IMR-90 (cell line): Measurements from ENCODE around the gene BMP8B.

Source experiments
- BHLHE40 ChIP-seq: fragments of 150-350 bp; IDR thresholded peaks from 2 replicates; pipeline ENCODE4 v1.6.1; 2016; ENCODE audit warnings: mild to moderate bottlenecking, low read depth, low read length
- CEBPB ChIP-seq: IDR thresholded peaks from 2 replicates; pipeline ENCODE4 v1.6.1; 2012; ENCODE audit warnings: low read depth, low read length, improper control_type of control experiment
- CHD1 ChIP-seq: IDR thresholded peaks from 2 replicates; pipeline ENCODE4 v1.6.1; 2012; ENCODE audit warnings: low read depth, low read length, improper control_type of control experiment
- FOS ChIP-seq: fragments of 150-350 bp; IDR thresholded peaks from 2 replicates; pipeline ENCODE4 v1.6.1; 2016; ENCODE audit warnings: low read depth, low read length
- MAZ ChIP-seq: IDR thresholded peaks from 2 replicates; pipeline ENCODE4 v1.6.1; 2012; ENCODE audit warnings: low read depth, mild to moderate bottlenecking, low read length, improper control_type of control experiment, moderate library complexity, borderline replicate concordance
- MXI1 ChIP-seq: IDR thresholded peaks from 2 replicates; pipeline ENCODE4 v1.6.1; 2012; ENCODE audit warnings: low read depth, mild to moderate bottlenecking, low read length, moderate library complexity, borderline replicate concordance
- POLR2A ChIP-seq: IDR thresholded peaks from 2 replicates; pipeline ENCODE4 v1.6.1; 2012; ENCODE audit warnings: mild to moderate bottlenecking, low read depth, low read length
- RAD21 ChIP-seq: IDR thresholded peaks from 2 replicates; pipeline ENCODE4 v1.6.1; 2012; ENCODE audit warnings: low read length, improper control_type of control experiment
- RCOR1 ChIP-seq: IDR thresholded peaks from 2 replicates; pipeline ENCODE4 v1.6.1; 2012; ENCODE audit warnings: mild to moderate bottlenecking, low read length, improper control_type of control experiment; ENCODE audit not compliant: insufficient replicate concordance
- RFX5 ChIP-seq: IDR thresholded peaks from 2 replicates; pipeline ENCODE4 v1.8.0; 2012; ENCODE audit warnings: low read depth, mild to moderate bottlenecking, low read length, moderate library complexity
- SMC3 ChIP-seq: fragments of 150-350 bp; IDR thresholded peaks from 2 replicates; pipeline ENCODE4 v1.6.1; 2016; ENCODE audit warnings: low read depth, mild to moderate bottlenecking, antibody characterized with exemption, low read length, moderate library complexity
- USF2 ChIP-seq: fragments of 150-350 bp; IDR thresholded peaks from 2 replicates; pipeline ENCODE4 v1.6.1; 2017; ENCODE audit warnings: mild to moderate bottlenecking, antibody characterized with exemption, low read length, low read depth
- TF ChIP-seq, protein P1 (sequence below): conservative IDR thresholded peaks from 2 replicates; pipeline ENCODE4 v1.5.1; 2012; ENCODE audit warnings: mild to moderate bottlenecking, low read depth, low read length, improper control_type of control experiment
- TF ChIP-seq, protein P2 (sequence below): fragments of 150-350 bp; IDR thresholded peaks from 2 replicates; pipeline ENCODE4 v1.6.1; 2016; ENCODE audit warnings: low read depth, mild to moderate bottlenecking, low read length, moderate library complexity, borderline replicate concordance

DNA sequence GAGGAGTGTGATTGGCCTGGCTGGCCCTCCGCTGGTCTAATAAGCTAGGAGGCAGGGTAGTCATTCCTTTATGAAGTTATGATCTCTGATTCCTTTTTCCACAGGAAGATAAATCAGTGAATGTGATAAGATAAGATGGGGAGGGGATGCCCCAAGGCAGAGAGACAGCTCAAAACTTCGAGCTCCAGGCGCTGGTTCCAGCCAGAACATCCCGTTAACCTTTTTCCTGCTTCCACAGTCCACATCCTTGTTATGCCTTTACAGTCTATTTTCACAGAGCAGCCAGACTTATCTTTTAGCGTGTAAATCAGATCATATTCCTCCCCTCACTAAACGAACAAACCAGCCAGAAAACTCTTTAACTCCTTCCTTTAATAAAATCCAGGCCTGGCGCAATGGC is 38.5 kb upstream of the BMP8B start:
- TF ChIP-seq USF2 (no peak), RAD21 (no peak), MAZ (no peak), SMC3 (no peak), MXI1 (no peak), POLR2A (no peak), CEBPB (no peak), CHD1 (no peak), RCOR1 (no peak), RFX5 (no peak), BHLHE40 (no peak), FOS (no peak)
- TF ChIP-seq, protein P1, sequence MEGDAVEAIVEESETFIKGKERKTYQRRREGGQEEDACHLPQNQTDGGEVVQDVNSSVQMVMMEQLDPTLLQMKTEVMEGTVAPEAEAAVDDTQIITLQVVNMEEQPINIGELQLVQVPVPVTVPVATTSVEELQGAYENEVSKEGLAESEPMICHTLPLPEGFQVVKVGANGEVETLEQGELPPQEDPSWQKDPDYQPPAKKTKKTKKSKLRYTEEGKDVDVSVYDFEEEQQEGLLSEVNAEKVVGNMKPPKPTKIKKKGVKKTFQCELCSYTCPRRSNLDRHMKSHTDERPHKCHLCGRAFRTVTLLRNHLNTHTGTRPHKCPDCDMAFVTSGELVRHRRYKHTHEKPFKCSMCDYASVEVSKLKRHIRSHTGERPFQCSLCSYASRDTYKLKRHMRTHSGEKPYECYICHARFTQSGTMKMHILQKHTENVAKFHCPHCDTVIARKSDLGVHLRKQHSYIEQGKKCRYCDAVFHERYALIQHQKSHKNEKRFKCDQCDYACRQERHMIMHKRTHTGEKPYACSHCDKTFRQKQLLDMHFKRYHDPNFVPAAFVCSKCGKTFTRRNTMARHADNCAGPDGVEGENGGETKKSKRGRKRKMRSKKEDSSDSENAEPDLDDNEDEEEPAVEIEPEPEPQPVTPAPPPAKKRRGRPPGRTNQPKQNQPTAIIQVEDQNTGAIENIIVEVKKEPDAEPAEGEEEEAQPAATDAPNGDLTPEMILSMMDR = no peak
- TF ChIP-seq, protein P2, sequence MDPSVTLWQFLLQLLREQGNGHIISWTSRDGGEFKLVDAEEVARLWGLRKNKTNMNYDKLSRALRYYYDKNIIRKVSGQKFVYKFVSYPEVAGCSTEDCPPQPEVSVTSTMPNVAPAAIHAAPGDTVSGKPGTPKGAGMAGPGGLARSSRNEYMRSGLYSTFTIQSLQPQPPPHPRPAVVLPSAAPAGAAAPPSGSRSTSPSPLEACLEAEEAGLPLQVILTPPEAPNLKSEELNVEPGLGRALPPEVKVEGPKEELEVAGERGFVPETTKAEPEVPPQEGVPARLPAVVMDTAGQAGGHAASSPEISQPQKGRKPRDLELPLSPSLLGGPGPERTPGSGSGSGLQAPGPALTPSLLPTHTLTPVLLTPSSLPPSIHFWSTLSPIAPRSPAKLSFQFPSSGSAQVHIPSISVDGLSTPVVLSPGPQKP = no peak
